Measurements from ENCODE around the gene CCNC.

The CCNC gene

GRCh38 chr6:99568103-99568933 lies at the start of gene CCNC:
Gene CCNC (minus strand): TSS chr6:99568660. CDS start chr6:99568527, 133 bp downstream.
- peak; percentile 97 for DNase-seq (ENCODE audit: low read depth)

GRCh38 chr6:99617131-99617530 lies 48.7 kb upstream of the CCNC start:
- DNase-seq (ENCODE audit: low read depth) = no peak

DNA sequence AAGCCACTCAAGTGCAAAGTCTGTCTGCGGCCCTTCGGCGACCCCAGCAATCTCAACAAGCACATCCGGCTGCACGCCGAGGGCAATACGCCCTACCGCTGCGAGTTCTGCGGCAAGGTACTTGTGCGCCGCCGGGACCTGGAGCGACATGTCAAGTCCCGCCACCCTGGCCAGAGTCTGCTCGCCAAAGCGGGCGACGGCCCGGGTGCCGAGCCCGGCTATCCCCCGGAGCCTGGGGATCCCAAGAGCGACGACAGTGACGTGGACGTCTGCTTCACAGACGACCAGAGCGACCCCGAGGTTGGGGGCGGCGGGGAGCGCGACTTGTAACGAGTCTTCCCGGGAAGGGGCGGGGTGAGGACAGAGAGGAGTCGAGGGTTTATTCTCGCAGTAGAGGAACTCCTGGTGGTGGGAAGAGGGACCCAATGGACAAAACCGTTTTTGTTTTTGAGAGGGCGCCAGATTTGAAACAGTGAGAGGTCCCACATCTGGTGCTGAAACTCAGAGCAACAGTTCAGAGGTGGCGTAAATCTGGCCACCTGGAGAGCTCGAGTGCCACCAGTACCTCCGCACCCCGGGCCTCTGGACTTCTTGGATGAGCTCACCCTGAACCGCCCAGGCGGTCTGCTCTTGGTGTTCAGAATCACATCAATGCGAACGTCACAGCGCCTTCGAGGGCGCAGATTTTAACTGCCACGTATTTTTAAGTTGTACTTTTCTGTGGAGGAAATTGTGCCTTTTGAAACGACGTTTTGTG lies 46.1 kb upstream of the CCNC start:
- DNase-seq (ENCODE audit: low read depth) = no peak

- DNase-seq (ENCODE audit: low read depth) = no peak
These were observed 45.4 kb upstream of the CCNC start for GRCh38 chr6:99613705-99614429.

- DNase-seq (ENCODE audit: low read depth) = no peak
These were observed 44.9 kb upstream of the CCNC start for GRCh38 chr6:99613409-99613704.

- DNase-seq (ENCODE audit: low read depth) = no peak
These were observed 44.3 kb upstream of the CCNC start for GRCh38 chr6:99612551-99613408.

DNA sequence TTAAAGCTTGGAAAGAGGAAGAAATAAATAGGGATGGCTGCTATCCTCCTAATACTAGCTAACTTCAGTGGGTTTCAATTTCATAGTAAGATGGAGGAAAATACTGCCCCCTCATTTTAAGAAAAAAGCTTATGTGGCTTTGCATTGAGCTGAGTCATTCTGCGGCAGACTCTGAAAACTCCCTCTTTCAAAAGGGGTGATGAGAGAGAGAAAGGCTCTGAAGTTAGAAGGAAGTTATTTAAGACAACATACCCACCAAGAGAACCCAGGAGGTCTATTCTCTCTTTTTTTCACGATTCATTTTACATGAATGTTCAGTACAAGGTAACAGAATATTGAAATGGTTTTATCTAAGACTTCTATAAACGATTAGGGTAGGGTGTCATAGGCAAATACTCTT lies 42.7 kb upstream of the CCNC start:
- no peak for DNase-seq (ENCODE audit: low read depth)

DNA sequence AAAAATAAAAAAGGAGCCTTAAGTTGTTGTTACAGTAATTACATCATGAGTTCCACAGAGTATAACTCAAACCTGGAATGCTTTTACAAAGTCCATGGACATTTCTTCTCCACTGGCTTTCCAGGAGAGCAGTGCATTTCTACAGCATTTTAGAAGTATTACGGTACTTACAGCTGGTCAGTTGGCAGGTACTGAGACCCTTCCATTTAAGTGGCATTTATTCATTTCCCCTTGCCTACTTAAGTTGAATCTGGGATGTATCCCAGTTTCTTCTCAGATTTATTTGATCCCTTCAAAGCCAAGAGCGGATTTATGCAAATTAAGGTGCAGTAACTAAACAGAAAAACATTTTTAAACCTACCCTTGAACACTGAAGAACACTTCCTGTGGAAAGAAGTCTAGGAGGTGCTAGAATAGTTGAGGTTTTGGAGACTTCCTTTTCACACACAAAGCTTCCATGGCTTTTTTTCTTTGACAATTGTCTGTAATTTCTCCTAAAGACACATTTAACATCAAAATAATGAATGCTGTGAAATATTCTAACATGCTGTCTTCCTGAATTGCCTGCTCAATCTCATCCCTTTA lies 41.5 kb upstream of the CCNC start:
- no peak for DNase-seq (ENCODE audit: low read depth)

DNA sequence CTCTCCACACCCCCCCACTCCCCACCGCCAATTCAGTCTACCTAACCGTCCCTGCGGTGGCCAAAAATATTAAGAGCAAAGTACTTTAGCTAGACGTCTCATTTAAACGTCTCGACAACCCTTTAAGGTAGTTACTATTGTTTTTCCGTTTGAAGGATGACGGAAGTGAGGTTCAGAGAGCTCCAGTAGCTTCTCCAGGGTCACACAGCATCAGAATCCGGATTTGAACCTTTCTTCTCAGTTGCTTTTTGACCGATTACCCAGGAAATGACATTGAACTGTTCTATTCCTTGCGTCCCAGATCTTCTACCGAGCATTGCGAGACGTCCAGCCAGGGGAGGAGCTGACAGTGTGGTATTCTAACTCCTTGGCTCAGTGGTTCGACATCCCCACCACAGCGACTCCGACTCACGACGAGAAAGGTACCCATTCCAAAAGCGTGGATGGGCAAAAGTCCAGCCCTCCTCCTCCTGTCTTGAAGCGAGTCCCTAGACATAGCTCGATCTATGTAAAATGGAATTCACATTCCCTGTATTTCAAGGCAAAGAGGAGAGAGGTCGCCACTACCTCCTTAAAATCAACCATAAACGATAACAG lies 40.5 kb upstream of the CCNC start:
- no peak for DNase-seq (ENCODE audit: low read depth)

- no peak for DNase-seq (ENCODE audit: low read depth)
These were observed 39.8 kb upstream of the CCNC start for GRCh38 chr6:99608059-99608885.

DNA sequence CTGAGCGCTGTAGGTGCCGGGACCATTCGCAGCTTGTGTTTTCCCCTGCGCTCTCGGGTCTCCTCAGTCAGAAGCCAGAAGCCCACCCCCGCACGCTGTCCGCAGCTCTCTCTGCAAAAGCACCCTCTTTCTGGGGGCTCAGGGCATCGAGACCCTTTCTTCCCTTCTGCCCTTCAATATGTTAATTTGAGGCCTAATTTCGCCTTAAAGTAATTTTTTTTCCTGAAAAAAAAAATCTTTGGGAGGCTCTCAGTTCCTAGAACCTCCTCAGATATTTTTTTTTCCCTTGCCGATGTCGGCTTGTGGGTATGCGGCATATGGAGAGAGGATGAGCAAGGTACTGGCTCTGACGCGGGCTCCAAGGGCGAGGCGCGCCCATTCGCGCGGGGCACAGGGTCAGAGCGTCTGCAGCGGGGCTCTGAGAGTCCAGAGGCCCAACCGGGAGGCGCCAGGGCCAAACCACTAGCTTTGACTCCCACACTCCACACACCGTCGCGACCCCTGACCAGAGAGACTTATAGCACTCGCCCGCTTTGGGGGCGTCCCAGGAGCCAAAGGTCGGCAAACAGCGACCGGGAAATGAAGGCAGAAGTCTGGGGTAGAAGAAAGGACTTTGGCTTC lies 39.1 kb upstream of the CCNC start:
- DNase-seq (ENCODE audit: low read depth) = no peak

GRCh38 chr6:99606656-99607415 lies 38.4 kb upstream of the CCNC start, which contains the start of gene PRDM13:
Gene PRDM13 (plus strand): TSS chr6:99606833. CDS start chr6:99607035, 202 bp downstream.
- DNase-seq (ENCODE audit: low read depth) = no peak

DNA sequence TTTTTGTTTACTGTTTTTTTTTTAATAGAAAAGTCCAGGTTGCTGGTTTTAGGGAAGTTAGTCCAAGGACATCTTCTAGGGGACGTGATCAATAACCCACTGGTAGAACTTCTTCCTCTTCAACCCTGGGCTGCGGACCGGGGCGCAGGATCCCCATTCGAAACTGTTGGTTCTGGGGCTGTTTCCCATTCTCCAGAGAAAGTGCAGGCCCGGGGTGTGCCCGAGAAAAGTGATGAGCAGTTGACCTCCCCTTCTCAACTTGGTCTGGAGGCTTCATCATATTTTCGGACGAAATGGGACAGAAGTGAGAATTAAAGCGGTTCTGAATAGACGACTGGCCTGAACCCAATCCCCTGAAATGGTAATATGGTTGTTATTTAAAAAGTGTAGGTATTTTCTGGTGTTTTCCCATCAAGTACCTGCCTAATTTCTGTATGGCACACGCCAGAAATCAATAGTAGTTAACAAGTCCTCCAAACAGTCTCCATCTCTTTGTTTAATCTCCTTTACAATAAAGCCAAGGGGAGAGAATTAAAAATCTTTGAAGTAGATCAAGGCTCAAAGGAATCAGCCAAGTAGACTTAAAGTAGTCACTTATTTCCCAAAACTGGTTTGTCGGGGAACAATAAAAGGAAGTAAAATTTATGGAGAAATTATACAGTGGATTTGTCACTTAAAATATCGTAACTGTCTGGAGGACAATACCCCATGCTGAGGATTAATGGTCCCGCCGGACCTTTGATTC lies 37.6 kb upstream of the CCNC start:
- no peak for DNase-seq (ENCODE audit: low read depth)

- DNase-seq (ENCODE audit: low read depth) = no peak
These were observed 36.7 kb upstream of the CCNC start for GRCh38 chr6:99605074-99605734.

DNA sequence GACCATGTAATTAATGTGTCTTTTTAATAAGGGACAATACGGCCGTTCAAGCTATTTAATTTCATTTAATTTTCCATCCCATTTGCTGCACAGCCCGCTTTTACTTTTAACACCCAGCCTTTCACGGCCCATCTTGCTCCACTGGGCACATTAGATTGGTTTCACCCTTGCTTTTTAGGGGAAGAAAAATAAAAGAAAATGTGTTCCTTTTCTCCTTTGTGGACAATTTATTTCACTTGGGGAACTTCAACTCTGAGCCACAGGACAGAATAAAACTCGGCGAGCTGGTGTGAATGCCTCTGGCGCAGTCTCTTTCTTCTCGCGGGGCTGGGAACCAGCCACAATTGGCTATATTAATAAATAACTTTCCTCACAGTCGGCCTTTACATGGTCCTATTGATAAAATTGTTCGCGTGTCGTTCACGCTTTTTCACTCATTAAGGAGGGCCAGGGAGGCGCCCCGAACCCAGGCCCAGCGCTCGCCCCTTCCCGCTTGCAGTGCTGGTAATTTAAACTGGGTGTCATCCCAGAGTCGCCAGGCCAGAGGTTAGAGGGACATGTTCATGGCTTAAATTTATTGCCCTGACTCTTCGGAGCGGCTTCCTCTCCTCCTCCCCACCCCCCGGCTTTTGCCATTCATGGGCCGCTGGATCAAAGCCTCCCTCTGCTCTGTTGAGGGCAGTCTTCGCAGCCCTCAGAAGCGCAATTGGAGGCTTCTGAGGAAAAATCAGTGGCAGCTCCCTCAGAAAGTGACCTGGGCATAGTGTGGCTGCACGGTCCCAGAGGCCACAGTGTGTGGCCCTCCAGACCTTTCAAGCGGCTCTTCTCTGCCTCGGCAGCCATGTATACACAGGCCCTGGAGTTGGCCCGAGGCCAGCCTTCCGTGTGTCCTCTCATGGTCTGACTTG lies 36.0 kb upstream of the CCNC start:
- no peak for DNase-seq (ENCODE audit: low read depth)

DNA sequence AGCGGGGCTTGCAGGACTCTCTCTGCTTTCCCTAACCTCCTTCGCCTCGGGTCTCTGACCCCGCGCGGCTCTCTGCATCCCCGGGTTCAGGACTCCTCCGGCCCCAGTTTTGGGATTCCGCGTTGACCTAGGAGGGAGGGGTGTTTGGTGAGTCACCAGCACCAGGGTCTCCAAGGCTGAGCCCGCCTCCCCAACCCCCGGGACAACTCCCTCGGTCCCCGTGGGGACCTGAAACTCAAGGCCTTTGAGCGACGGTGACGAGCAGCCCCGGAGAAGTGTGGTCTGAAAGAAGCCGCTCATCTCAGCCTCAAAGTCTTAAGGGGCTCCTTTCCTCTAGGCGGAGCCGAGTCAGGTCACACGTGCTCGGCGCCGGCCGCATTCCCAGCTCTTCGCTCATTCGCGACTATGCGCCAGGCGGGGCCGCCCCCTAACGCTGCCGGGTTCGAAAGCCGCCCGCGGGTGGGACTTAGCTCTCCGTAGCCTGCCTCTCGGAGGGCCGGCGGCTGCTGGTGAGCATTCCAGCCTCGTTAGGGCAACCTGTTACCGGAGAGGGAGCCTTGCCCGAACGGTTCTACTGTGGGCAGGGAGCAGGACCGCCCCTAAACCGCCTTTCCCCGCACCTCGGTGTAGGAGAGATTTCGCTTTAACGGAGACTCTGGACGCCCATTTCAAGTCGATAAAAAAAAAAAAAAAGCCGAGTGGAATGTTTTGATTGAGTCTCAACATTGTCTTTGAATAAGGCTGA lies 35.1 kb upstream of the CCNC start:
- DNase-seq (ENCODE audit: low read depth) = no peak

Measured in fibroblast of gingiva (primary cell).